HepG2 (cell line): ENCODE results near the gene LDAH. TPM values are rescaled to one million over a fixed set of nuclear protein-coding genes. Genes with fewer than 3 reads are reported as not detected.
A peak's percentile ranks its signal among the peaks of the same experiment; 100 is the strongest.

Experiments used
- CBX5 ChIP-seq: sonication (generic); formaldehyde crosslinking; IDR thresholded peaks from 2 replicates; pipeline ENCODE4 v1.4.0; 2020; ENCODE audit warnings: missing genetic modification reagents, borderline replicate concordance
- CENPX ChIP-seq: sonication (generic); formaldehyde crosslinking; IDR thresholded peaks from 2 replicates; pipeline ENCODE4 v1.9.0; 2021; ENCODE audit warnings: mild to moderate bottlenecking, missing genetic modification reagents, moderate library complexity
- E2F5 ChIP-seq: sonication (generic); formaldehyde crosslinking; conservative IDR thresholded peaks from 2 replicates; pipeline ENCODE4 v1.4.0; 2020; ENCODE audit warnings: missing genetic modification reagents
- ETV6 ChIP-seq: sonication (generic); formaldehyde crosslinking; conservative IDR thresholded peaks from 2 replicates; pipeline ENCODE4 v1.4.0; 2020; ENCODE audit warnings: missing genetic modification reagents
- FOXP1 ChIP-seq, 2 experiments: fragments of 450-650 bp in 1 of 2; IDR thresholded peaks; 2 replicates each; pipeline ENCODE4 v1.6.1; 2017 to 2018; ENCODE audit warnings: antibody characterized with exemption in 1 of 2
- IRX3 ChIP-seq: sonication (generic); formaldehyde crosslinking; IDR thresholded peaks from 2 replicates; pipeline ENCODE4 v1.8.1; 2023; ENCODE audit warnings: mild to moderate bottlenecking, low read depth, missing genetic modification reagents, borderline replicate concordance
- KDM5A ChIP-seq: fragments of 200-600 bp; sonication (generic); IDR thresholded peaks from 2 replicates; pipeline ENCODE4 v1.7.0; 2018; ENCODE audit warnings: antibody characterized with exemption, mild to moderate bottlenecking, low read length, borderline replicate concordance
- KMT2A ChIP-seq: sonication (generic); formaldehyde crosslinking; IDR thresholded peaks from 2 replicates; pipeline ENCODE4 v1.4.0; 2020; ENCODE audit warnings: missing genetic modification reagents
- MEF2D ChIP-seq: sonication (generic); formaldehyde crosslinking; IDR thresholded peaks from 2 replicates; pipeline ENCODE4 v1.5.1; 2020; ENCODE audit warnings: mild to moderate bottlenecking, missing genetic modification reagents
- MLLT10 ChIP-seq: sonication (generic); formaldehyde crosslinking; IDR thresholded peaks from 2 replicates; pipeline ENCODE4 v1.4.0; 2020; ENCODE audit warnings: missing genetic modification reagents
- MXD4 ChIP-seq: IDR thresholded peaks from 2 replicates; pipeline ENCODE4 v1.6.1; 2016; ENCODE audit warnings: mild to moderate bottlenecking, missing biosample characterization, missing genetic modification reagents
- NPAS2 ChIP-seq: sonication (generic); formaldehyde crosslinking; IDR thresholded peaks from 2 replicates; pipeline ENCODE4 v1.8.0; 2022; ENCODE audit warnings: mild to moderate bottlenecking, missing genetic modification reagents, borderline replicate concordance
- SIN3A ChIP-seq: IDR thresholded peaks from 2 replicates; pipeline ENCODE4 v1.6.1; 2011; ENCODE audit warnings: low read depth, mild to moderate bottlenecking, control low read depth, low read length, borderline replicate concordance
- SNAPC2 ChIP-seq: sonication (generic); formaldehyde crosslinking; IDR thresholded peaks from 2 replicates; pipeline ENCODE4 v1.8.1; 2022; ENCODE audit warnings: mild to moderate bottlenecking, missing genetic modification reagents
- TOPORS ChIP-seq: sonication (generic); formaldehyde crosslinking; IDR thresholded peaks from 2 replicates; pipeline ENCODE4 v1.8.0; 2023; ENCODE audit warnings: mild to moderate bottlenecking, missing genetic modification reagents
- ZBTB43 ChIP-seq: sonication (generic); formaldehyde crosslinking; conservative IDR thresholded peaks from 2 replicates; pipeline ENCODE4 v1.4.0; 2020; ENCODE audit warnings: missing genetic modification reagents
- ZNF180 ChIP-seq: sonication (generic); formaldehyde crosslinking; IDR thresholded peaks from 2 replicates; pipeline ENCODE4 v1.4.0; 2020; ENCODE audit warnings: low read depth, missing genetic modification reagents, borderline replicate concordance
- ZNF232 ChIP-seq: sonication (generic); formaldehyde crosslinking; IDR thresholded peaks from 2 replicates; pipeline ENCODE4 v1.4.0; 2020; ENCODE audit warnings: missing genetic modification reagents, borderline replicate concordance
- ZNF296 ChIP-seq: sonication (generic); formaldehyde crosslinking; conservative IDR thresholded peaks from 2 replicates; pipeline ENCODE4 v1.5.0; 2020; ENCODE audit warnings: mild to moderate bottlenecking, missing genetic modification reagents
- ZNF496 ChIP-seq: sonication (generic); formaldehyde crosslinking; IDR thresholded peaks from 2 replicates; pipeline ENCODE4 v1.8.1; 2023; ENCODE audit warnings: mild to moderate bottlenecking, moderate library complexity, missing genetic modification reagents; ENCODE audit not compliant: insufficient replicate concordance
- ZNF616 ChIP-seq: sonication (generic); formaldehyde crosslinking; IDR thresholded peaks from 2 replicates; pipeline ENCODE4 v1.5.0; 2020; ENCODE audit warnings: low read depth, mild to moderate bottlenecking, missing genetic modification reagents
- ZNF670 ChIP-seq: sonication (generic); formaldehyde crosslinking; IDR thresholded peaks from 2 replicates; pipeline ENCODE4 v1.8.0; 2022; ENCODE audit warnings: mild to moderate bottlenecking, missing genetic modification reagents, borderline replicate concordance
- polyA plus RNA-seq, 8 experiments: library from polyadenylated mRNA; depleted of rRNA in 3 of 8; stranded (reverse) in 7 of 8; unstranded in 1 of 8; fragments of >200 nt; fragmentation: Illumina TruSeq in 4 of 8; extraction: Trizol in 4 of 8; gene quantifications; 2 replicates each; pipeline versions ENCODE4 v1.2.1 to v1.2.3, GENCODE V29; 2011 to 2016; ENCODE audit warnings: low read depth in 4 of 8, missing spikeins in 1 of 8, mixed read lengths in 1 of 8; ENCODE audit not compliant: insufficient read depth in 1 of 8
- total RNA-seq, 5 experiments: library from RNA; depleted of rRNA; stranded (reverse); fragments of >200 nt; fragmentation: Illumina TruSeq; extraction: Trizol; gene quantifications; 2 replicates each; pipeline ENCODE4 v1.2.3, GENCODE V29; 2016; ENCODE audit warnings: low read depth in 1 of 5
- TF ChIP-seq, protein P1 (sequence below): sonication (generic); formaldehyde crosslinking; IDR thresholded peaks from 2 replicates; pipeline ENCODE4 v1.8.1; 2022; ENCODE audit warnings: low read depth, mild to moderate bottlenecking, missing genetic modification reagents

The LDAH gene
- total and polyA plus RNA-seq, 2 of the 13 experiments (the other 11 are each of a cell fraction or from before 2014, with no cell fraction given), result 28.8 to 46.2 TPM

DNA sequence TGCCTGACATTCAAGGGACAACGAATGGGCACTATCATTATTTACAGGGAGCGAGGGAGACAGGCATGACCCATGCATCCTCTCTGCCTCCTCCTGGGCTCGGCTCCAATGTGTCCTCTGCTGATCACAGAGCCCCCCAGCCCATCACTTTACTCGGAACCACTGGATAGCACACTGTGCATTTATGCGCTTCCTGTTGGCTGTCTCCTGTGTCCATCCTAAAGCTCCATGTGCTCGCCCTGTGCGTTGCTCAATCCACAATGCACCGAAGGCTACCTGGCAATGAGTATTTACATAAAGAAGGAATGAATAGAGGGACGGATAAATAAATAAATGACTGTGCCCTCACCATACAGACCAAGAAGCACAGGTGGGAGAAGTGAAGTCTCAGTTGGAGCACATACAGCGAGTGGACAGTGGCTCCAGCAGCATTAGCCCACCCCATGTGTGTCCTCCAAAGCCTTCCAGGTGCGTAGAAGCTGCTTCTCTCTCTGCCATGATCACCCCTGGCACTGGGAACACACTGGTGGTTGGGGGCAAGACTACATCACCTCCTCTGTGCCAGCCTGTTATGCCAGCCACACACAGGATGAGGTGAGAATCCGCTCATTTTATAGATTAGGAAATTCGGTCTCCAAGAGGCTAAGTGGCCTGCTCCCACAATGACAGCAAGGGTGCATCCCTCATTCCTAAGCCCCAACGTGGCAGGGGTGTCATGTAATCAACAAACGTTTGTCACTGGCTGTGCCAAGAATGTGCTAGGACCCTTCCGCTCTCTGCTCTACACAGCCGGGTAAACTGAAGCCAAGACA lies 158.3 kb downstream of the LDAH start (continued):
- TF ChIP-seq ZNF616 (CRISPR knock-in tag) (no peak), SNAPC2 (CRISPR knock-in tag) (no peak), CBX5 (CRISPR knock-in tag) (no peak), TOPORS (CRISPR knock-in tag) (no peak), ETV6 (CRISPR knock-in tag) (no peak), ZNF232 (CRISPR knock-in tag) (peak; percentile 31; the same call in 1 of the 2 replicates), ZNF296 (CRISPR knock-in tag) (0 out of 2 replicates have a peak, but pooled peaks have one; percentile 49), CENPX (no peak), ZNF180 (CRISPR knock-in tag) (no peak), MLLT10 (CRISPR knock-in tag) (no peak), MXD4 (CRISPR knock-in tag) (no peak), MEF2D (CRISPR knock-in tag) (no peak), IRX3 (no peak), KDM5A (no peak), E2F5 (CRISPR knock-in tag) (no peak), NPAS2 (CRISPR knock-in tag) (no peak), FOXP1 (IDR thresholded peaks at IDR 0.05) (no peak), FOXP1 (CRISPR knock-in tag; IDR thresholded peaks at IDR 0.05) (no peak), SIN3A (0 out of 2 replicates have a peak, but pooled peaks have one; percentile 15), ZNF496 (CRISPR knock-in tag) (no peak), KMT2A (CRISPR knock-in tag) (no peak; the same call in 1 of the 2 replicates), ZNF670 (CRISPR knock-in tag) (no peak), ZBTB43 (CRISPR knock-in tag) (no peak)
- TF ChIP-seq, protein P1, sequence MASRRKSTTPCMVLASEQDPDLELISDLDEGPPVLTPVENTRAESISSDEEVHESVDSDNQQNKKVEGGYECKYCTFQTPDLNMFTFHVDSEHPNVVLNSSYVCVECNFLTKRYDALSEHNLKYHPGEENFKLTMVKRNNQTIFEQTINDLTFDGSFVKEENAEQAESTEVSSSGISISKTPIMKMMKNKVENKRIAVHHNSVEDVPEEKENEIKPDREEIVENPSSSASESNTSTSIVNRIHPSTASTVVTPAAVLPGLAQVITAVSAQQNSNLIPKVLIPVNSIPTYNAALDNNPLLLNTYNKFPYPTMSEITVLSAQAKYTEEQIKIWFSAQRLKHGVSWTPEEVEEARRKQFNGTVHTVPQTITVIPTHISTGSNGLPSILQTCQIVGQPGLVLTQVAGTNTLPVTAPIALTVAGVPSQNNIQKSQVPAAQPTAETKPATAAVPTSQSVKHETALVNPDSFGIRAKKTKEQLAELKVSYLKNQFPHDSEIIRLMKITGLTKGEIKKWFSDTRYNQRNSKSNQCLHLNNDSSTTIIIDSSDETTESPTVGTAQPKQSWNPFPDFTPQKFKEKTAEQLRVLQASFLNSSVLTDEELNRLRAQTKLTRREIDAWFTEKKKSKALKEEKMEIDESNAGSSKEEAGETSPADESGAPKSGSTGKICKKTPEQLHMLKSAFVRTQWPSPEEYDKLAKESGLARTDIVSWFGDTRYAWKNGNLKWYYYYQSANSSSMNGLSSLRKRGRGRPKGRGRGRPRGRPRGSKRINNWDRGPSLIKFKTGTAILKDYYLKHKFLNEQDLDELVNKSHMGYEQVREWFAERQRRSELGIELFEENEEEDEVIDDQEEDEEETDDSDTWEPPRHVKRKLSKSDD (CRISPR knock-in tag), result peak; percentile 14; the same call in 1 of the 2 replicates
